M059J (cell line): ENCODE results near the gene SURF4. TPM values are rescaled to one million over a fixed set of nuclear protein-coding genes. Genes with fewer than 3 reads are reported as not detected.

Experiments used
- DNase-seq: peaks from one replicate; pipeline ENCODE4 v3.0.0-alpha.2; 2012; ENCODE audit warnings: low read depth
- total RNA-seq: library from RNA; depleted of rRNA; stranded (reverse); fragments of >200 nt; shearing (Covaris generic); gene quantifications from 2 replicates; pipeline ENCODE4 v1.2.3, GENCODE V29; 2014

Gene SURF4
- total RNA-seq, 1 experiment from 2014 or later, result 555 TPM

DNA sequence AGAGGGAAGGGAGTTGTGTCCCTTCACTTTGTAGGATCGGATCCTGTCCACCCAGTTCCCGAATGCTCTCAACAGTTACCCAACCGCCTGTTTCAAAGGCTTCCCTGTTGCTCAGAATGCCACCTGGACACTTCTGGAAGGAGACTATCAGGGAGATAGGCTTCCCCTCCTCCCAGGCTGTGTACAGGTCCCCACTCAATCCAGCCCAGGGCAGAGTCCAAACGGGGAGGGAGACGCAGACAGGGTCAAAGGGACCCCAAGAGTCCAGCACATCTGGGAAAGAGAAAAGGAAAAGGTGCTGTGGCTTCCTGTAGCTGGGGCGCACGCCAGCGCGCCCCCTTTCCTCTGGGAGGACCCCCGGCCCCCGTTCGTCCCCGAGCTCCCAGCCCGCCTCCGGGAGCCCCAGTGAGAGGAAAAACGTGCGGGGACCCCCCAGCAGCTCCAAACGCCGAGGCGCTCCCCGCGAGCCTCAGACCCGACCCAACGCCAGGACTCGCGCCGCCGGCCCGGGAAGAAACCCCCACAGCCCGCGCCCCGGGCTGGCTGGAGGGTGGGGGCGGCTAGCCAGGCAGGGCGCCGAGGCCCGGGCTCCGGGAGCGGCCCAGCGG is 640 bp downstream of the SURF4 start:
- peak; percentile 67 for DNase-seq

DNA sequence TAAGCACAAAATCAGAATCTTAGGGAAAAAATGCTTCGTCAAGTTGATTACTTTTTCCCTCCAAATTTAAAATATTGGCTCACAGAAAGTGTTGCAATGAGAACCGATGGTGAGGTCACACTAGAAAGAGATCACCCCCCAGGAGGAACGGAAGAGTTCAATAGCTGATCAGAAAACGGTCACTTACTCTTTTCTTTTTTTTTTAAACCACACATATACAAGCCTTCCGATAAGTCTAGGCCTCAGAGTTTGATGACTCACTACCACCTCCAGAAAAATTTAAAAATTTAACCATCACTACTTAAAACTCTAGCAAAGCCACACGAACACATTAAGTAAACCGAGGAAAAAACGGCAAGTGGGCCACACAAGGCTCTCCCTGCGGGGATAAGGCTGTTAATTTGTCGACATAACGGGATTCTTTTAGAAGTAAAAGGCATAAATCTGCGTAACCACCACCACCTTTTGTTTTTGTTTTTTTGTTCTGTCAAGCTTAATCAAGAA is 1.2 kb downstream of the SURF4 start:
- peak; percentile 66 for DNase-seq

DNA sequence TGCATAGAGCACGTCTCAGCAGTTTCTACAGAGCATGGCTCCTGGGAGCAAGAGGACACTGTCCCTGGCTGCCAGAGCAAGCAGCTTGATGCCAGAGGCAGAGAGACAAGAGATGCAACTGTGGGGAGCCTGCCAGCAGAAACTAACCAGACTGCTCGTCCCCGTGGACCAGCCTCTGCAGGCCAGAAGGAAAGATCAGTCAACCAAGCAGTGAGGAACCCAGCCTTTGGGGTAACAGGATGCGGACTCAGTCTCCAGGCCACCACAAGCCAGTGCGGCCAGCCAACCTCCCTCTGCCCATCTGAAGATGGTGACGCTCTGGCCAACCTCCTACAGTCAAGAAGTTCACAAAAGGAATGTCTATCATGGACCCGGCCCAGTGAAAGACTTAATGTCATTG is 3.7 kb downstream of the SURF4 start:
- DNase-seq, result no peak

DNA sequence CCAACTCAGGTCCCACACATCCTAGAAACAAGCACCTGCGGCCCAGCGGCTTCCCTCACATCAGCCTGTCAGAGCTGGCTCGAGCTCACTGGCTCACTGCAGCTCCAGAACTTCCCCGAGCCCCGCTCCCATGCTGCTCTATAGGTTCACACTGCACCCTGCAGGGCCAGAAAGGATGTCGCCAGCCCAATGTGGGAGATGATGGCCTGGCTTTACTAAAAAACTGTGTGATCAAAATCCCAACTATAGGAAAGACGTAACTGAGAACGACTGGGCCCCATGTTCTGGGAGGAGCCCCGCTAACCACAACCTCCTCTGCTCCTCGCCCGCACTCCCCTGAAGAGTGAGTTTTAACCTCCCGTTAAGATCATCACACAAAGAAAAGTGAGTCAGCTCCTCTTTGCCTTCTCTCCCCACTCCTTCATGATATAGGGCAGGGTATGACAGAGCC is 4.6 kb downstream of the SURF4 start:
- no peak for DNase-seq

DNA sequence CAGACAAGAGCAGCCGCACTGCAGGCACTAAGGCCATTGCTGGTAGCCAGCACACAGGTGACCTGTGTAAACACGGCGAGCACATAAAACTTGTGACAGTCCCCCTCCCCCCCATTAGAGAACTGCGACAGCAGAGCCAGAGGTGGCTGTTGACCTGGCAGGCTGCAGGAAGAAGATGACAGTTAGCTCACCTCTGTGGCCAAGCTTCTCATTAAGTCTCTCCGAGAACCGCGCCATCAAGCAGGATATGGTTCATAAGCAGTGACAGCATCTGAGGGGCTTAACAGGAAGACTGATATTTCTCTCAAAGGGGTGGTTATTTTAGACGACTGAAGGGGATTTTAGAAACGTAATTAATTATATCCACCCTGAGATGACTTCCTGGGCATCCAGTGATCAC is 5.2 kb downstream of the SURF4 start:
- DNase-seq, result no peak

DNA sequence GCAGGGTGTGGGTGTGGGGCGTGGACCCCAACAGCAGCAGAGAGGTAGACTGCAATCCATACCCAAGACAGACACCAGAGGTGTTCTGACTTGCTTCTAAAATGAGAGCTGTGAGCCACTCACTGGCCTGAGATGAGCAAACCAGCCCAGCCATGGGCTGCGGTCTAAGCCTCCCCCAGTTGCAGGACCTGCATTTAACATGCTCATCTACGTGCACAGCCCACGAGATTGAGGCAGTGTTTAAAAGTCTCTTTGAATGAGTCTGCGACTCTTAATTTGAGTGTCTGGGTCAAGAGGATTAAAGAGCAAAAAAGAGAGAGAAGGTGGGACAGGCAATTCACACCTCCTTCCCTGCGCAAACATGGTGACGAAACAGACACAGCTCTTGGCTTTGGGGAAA is 5.9 kb downstream of the SURF4 start:
- DNase-seq, result no peak

DNA sequence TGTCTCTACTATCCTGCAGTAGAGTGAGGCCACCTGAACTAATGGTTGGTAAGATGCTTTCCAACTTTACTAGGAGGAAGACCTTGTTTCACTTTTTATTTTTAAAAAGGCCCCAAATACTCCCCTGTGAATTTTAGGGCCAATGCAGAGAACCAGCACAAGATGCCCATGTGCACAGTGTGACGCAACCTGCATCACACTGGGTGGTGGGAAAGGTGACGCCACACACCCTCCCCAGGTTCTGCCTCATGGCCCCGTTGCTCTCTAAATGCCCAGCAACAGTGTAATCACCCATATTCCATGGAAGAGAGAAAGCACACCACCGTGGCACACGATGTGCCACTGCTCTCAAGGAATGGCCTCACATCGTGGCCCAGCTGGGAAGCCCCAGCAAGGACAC is 6.4 kb downstream of the SURF4 start:
- no peak for DNase-seq

DNA sequence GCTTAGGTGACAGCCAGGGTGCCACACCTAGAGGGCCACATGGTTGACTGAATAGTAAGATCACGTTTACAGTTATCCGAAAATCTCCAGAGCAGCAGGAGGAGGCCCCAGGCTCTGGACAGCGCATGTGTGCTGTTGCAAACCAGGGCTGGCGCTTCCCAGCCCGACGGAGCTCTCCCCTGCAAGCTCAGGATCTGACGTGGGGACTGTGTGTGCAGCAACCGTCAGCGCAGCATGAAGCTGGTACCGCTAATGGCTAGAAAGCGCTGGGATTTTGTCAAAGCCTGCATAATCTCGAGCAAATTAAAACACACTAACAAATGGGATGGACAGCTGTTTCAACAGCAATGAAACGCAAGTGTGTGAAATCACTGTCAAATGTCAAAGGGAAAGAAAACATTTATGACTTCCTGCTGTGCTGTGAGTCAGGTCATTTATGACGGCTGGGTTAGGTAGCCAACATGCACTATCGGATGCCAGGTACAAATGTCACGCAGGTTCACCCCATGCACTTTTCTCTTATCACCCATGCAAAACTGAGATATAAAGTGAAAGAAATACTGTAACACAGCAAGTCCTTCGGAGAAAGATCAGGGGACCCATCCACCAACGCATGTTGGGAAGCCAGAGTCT is 7.5 kb downstream of the SURF4 start:
- DNase-seq, result no peak

DNA sequence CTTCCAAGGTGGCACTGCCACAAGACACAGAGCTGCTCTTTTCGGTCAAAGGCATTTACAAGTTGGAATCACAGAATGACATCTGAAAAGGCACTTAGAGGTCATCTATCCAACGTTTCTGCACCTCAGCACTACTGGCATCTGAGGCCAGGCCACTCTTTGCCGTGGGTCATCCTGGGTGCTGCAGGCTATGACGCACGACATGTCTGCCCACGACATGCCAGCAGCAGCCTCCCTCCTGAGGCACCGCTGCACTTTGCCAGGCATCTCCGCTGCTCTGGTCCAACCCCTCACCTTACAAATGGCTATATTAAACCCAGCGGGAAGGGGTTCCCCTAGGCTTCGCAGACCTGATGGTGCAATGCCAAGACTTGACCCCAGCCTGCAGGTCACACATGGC is 8.1 kb downstream of the SURF4 start:
- DNase-seq, result no peak

DNA sequence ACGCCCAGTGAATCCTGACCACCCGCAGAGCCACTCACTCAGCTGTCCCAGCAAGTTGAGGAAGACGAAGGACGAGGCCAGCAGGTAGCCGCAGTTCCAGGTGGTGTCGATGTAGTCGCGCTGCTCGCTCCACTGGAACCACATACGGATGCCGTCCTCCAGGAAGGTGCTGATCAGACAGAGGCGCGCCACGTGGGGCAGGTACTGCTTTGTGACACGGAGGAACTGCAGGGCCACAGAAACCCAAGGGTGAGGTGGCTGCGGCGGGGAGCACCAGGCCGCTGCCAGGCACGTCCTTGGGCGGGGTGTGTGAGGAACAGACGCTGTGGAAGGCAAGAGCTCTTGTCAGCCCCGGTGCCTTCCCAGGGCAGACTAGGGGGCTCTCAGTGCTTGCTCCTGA is 8.6 kb downstream of the SURF4 start:
- no peak for DNase-seq

DNA sequence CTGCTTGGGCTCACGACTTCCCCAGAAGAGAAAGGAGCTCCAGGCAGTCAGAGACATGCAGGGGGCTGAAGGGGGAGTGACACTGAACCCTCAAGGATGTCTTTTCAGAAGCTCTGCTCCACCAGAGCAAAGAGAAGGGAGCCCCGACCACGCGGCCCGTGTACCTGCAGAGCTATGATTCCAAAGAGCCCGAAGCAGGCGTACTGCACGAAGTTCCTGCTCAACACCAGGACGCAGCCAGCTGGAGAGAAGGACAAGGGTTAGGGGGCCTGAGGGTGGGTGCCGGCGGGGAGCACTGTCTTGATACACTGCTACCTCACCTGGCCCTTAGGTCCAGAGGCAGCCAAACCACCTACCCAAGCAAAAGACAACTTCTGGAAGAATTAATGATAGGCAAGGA is 9.4 kb downstream of the SURF4 start:
- no peak for DNase-seq

DNA sequence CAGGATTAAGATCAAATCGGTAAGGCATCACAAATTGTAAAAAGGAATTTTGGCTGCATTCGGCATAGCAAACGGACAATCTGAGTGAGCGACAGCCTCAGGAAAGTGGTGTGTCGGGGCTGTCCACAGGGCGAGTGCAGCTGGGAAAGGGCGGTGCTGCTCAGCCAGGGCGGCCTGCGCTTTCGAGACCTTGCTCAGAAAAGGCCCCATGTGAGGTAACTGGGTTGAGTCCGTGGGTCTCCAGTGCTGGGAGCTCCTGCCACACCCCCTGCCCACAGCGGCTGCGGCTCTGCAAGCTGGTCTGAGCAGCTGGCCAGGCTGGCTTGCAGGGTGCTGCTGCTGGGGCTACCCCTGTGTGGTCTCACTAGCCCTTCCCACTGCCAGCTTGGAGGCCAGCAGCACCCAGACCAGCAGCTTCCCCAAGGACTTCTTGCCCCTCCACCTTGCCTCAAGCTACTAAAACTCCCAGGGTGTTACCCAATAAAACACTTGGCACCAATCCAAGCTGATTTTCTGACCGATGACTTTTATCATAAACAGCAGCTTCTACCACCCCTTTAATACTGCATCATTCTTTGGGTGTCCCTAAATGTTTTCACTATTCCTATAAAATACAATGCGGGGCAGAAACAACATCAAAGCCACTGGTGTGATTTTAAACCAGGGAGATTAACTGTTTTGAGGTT is 13.4 kb downstream of the SURF4 start:
- DNase-seq, result no peak

DNA sequence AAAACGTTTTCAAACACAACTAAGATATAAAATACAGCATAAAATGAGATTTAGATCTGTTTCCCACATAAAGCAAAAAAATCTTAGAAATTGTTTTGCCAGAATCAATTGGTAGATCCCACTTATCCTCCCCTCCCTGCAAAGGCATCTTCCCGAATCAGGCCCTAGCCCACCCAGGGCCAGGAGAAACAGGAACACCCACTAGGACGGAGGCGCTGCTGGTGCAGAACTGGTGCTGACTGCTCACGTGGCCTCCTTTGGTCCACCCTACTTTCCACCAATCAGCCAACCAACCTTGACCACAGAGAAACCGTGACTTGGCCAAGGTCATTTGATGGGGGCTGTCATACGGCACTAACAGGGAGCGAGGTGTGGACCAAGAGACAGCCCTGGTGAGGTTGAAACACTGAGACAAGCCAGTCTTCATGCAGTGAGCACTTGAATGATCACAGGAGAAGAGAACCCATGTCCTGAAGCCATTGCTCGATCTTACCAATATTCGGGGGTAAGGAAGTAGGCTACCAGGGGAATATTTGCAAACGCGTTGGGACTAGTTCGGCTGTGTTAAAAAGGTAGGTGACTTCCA is 14.3 kb downstream of the SURF4 start:
- no peak for DNase-seq

DNA sequence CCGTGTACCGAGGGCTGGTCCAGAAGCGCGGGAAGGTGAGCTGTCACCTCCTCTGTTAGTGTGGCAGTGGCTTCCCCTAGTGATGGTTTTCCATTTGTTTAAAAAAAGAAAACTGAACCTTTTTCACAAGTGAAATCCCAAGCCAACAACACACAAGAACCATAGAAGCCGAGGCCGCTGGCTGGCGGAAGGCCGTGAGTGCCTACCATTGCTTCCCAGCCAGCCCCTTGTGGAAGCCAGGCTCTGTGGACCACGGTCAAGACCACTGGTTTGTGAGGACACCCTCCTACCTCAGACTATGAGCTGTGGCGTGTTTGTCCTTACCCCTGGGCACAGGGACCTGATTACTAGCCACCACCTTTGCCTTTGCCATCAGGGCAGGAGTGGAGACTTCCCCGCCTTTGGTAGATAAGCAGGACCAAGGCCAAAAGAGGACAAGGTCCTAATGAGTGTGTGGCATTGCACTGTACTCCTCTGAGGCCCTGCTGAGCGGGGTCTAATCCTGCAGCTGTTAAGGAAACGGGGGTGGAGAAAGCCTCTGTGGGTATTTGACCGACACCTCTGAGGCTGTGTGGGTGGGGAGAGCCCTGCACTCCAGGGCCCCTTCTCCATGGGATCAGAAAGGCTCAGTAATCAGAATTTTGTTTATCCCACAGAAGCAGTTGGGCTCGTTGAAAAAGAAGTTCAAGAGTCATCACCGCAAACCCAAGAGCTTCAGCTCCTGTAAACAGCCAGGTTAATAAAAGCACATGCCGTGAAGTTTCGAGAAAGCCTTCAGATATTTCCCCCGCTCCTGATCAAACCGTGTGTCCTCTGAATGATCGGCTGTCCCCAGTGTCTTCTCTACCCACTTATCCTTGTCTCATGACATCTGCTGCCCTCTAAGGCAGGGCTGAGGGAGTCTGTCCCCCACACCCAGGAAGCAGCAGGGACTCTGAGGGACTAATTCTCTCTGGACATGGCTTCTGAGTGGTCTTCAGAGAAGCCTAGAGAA is 15.2 kb downstream of the SURF4 start:
- no peak for DNase-seq

DNA sequence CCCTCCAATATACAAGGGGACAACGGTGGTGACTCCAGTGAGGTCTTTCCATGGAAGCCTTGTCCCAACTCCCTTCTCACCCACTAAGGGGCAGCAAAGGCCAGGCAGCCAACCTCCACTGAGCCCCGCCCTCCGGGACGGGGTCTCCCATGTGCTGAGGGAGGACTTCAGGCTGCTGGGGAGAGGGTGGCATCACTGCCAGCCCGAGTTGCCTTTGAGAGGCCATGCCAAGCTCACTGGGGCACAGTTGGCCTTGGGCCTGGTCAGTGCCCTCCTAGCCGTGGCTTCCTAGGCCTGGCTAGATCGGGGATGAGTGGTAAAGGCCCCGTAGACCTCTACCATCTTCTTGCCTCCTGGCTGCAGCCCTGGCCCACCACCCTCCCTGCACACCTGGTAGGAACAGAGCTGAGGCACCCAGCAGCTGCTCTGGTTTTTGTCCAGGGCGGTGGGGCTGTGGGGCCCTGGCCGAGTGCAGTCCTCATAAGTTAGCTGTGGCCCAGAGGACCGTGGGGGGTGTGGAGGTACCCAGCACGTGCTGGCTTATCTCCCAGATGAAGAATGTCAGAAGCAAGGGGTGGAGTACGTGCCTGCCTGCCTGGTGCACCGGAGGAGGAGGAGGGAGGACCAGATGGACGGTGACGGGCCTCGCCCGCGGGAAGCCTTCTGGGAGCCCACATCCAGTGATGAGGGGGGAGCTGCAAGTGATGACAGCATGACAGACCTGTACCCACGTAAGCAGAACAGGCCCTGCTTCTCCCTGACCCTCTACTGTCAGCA is 16.3 kb downstream of the SURF4 start:
- no peak for DNase-seq

DNA sequence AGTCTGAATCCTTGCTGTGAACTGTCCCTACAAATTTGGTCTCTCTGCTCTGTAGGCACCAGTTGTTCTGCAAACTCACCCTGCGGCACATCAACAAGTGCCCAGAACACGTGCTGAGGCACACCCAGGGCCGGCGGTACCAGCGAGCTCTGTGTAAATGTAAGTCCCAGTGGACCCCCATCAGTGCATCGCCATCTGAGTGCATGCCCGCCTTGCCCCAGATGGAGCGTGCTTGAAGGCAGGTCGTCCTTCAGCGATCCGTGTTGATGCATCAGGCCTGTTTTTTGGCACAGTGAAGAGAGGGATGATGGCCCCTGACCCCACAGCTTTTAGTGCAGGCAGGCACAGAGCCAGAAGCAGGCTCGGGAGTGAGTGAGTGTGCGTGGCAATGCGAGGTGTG is 18.2 kb downstream of the SURF4 start:
- DNase-seq, result no peak

DNA sequence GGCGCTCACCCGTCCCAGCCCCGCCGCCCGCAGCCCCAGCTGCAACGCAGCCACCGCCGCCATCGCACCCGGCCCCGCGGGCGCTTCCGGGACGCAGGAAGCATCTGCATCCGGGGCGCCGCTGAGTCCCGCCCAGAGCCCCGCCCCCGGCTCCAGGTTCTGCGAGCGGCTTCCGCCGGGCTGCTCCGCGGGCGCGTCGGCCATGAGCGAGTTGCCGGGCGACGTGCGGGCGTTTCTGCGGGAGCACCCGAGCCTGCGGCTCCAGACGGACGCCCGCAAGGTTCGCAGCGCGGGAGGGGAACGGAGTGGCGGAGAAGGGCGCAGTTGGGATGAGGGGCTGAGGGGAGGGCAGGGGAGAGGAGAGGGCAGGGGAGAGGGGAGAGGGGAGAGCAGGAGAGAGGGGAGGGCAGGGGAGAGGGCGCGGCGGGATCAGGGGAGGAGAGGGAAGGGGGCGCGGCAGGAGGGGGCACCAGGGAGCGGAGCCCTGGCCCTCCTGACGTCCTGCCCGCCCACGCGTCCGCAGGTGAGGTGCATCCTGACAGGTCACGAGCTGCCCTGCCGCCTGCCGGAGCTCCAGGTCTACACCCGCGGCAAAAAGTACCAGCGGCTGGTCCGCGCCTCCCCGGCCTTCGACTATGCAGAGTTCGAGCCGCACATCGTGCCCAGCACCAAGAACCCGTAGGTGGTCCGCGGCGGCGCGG is 19.3 kb downstream of the SURF4 start, which contains the start of the genes SURF1 and SURF2:
Gene SURF1, minus strand, starts transcription at position 97 of the 701 bp plus-strand sequence. Its CDS starts 34 bp downstream, at position 63.
Gene SURF2, plus strand, starts transcription at position 160 of the 701 bp plus-strand sequence. Its CDS starts 43 bp downstream, at position 203.
- DNase-seq, result peak; percentile 84

DNA sequence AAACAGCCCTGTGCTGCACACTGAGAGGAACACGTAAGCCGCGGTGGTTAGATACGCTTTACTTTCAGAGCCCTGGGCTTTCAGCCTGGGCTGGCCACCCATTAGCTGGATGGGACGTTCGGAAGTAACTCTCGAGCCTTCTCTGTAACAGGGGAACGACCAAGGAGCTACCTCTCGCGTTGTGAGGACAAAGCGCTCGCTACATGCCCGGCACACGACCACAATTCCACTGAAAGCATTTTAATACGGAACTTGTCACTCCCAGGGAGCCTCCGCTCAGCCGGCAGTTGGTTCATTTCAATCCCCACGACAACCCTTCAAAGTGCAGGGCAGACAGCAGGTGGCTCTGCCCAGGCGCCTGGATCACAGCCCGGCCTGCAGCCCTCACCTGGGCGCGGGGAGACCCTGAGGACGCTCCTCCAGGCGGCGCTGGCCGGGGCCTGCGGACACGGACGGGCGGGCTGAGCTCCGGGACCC is 19.9 kb downstream of the SURF4 start:
- DNase-seq, result peak; percentile 36

DNA sequence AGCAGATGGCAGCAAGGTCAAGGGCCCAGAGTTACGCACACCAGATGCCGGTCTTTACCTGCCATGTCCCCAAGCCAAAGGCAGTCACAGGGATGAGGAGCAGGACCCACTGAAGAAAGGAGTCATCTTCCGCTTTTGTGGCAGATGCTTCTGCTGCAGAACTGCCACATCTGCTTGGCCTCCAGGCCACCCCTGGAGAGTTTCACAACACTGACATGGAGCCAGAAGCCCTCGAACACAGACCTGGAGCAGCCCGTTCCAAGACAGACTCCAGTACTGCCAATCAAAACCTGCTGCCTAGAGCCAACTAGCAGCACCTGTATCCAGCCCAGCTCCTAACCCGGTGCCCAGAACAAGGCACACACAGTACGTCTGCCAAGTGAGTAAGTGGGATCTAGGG is 21.1 kb downstream of the SURF4 start:
- DNase-seq, result no peak

DNA sequence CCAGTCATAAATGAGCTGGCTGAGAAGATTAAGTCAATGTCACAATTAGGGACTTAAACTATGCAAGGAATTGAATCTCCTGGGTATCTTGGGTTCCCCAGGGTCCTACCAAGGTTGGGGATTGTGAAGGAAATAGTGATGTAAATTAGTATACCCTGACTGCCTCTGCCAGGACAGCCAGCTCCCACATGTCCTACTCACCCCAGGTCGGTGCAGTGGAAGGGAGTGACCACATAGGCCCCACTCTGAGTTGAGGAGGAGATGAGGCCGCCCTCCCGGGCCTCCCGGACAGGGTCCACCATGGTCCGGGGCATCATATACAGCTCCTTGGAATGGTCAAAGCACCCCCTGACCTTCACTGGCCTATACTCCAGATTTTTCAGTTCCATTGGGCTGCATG is 22.3 kb downstream of the SURF4 start:
- no peak for DNase-seq
